ENCODE results near the gene STARD13.

Gene STARD13

GRCh38 chr13:33139780-33140535 lies 145.6 kb downstream of the STARD13 start:
- DNase-seq (ENCODE audit: low read depth): no peak

- DNase-seq (ENCODE audit: low read depth): no peak
These were observed 146.4 kb downstream of the STARD13 start for GRCh38 chr13:33139184-33139583.

DNA sequence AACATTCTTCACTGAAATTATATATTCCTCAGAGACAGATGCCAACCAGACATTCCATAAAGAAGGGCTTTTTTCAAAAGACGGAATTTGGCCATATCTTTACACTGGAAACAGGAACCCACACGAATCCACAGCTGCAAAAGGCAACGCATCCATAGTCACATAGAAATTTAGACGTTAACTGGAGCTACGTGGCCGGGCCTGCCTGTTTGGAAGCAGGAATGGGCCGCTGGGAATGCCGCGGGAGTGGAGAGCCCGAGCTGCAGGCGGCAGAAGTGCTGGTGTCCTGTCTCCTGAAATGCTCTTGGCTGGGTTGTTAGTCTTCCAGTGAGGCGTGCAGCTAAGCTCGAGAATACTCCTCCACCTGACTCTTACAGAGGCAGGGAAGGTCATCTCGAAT lies 147.1 kb downstream of the STARD13 start:
- no peak for DNase-seq (ENCODE audit: low read depth)

DNA sequence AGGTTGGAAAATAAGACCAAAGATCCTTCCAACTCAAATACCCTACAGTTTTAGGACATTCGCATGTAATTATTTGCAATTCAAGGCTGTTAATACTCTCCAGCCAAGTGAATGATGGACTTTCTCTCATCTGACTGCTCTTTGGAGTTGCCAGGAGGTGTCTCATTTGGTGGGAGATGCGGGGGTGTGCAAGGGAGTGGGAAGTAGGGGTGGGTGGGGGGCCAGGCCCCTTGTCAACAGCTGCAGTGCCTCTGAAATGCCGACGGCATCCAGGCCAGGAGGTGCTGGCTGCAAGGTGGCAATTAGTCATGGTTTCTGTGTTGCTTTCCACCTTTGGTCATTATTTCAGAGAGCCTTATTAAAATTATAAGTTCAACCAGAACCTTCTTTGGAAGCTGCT lies 147.8 kb downstream of the STARD13 start:
- DNase-seq (ENCODE audit: low read depth): no peak

DNA sequence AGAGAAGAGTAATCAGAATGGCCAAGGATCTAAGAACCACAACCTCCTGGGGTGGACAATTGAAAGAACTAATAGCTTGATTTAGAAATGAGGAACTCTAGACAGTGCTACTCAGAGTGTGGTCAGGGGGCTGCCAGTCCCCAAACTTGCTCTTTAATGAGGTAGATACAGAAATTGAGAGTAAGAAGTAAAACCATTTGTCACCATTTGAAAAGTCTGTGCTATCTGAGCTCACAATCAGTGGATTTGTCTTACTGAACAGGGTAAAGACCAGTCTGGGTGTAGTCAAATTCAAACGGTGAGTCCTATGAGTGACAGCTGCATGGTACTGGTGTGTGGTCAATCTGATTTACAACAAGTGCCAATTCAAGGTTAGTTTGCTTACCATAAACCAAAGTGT lies 150.5 kb downstream of the STARD13 start:
- no peak for DNase-seq (ENCODE audit: low read depth)

GRCh38 chr13:33134213-33134612 lies 151.3 kb downstream of the STARD13 start:
- DNase-seq (ENCODE audit: low read depth): no peak

DNA sequence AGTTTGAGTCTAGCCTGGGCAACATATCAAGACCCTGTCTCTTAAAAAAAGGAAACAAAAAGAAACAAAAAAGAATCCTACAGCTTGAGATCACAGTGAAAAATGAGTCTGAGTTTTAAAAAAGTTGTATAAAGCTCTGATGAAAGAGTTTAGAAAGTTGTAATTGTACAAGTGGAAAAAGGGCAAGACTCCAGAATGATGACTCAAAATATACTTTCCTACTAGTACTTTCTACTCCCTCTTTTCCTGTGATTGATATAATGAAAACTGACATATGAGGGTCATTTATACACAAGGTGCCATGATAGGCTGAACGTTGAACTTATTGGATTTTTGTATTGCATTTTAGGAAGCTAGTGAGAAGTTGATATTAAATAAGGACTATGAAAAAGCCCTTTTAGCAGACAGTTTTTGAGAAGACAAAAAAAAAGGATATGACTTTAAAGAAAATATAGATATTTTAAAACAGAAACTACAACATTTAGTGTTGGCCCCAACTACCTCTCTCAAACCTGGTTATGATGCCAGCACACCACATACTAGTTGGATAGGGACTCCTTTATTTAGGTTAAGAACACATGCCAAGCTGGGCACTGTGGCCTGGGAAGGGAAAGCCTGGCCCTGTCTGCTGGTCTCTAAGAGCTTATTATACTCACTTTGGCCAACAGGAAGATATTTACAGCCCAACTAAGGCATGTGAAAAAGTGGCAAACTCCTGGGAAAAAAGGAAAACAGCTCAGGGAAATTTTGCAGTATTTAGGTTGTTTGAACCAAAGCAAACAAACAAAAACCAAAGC lies 152.7 kb downstream of the STARD13 start:
- peak; percentile 65 for DNase-seq (ENCODE audit: low read depth)

GRCh38 chr13:33129886-33130285 lies 155.7 kb downstream of the STARD13 start:
- no peak for DNase-seq (ENCODE audit: low read depth)

- DNase-seq (ENCODE audit: low read depth): no peak
These were observed 156.3 kb downstream of the STARD13 start for GRCh38 chr13:33129094-33129832.

DNA sequence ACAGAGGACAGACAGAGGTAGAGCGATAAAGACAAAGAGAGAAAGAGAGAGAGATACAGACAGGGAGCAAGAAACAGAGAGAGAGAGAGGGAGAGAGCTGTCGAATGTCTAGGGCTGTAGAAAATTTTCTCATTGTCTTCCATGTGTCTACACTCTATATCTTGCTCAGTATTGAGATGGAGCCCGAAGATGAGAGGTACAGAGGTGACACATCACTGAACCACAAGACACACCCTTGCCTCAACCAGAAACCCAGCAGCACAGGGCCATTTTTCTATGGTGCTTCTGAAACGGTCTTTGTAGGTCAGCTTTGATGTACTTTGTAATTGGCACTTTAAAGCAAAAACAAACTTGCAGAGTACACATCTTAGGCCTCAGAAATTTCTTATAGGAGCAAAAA lies 157.4 kb downstream of the STARD13 start:
- no peak for DNase-seq (ENCODE audit: low read depth)

- no peak for DNase-seq (ENCODE audit: low read depth)
These were observed 158.5 kb downstream of the STARD13 start for GRCh38 chr13:33127009-33127551.

- DNase-seq (ENCODE audit: low read depth): peak; percentile 93
These were observed 159.6 kb downstream of the STARD13 start for GRCh38 chr13:33125821-33126570.

GRCh38 chr13:33123066-33123859 lies 162.3 kb downstream of the STARD13 start:
- no peak for DNase-seq (ENCODE audit: low read depth)

DNA sequence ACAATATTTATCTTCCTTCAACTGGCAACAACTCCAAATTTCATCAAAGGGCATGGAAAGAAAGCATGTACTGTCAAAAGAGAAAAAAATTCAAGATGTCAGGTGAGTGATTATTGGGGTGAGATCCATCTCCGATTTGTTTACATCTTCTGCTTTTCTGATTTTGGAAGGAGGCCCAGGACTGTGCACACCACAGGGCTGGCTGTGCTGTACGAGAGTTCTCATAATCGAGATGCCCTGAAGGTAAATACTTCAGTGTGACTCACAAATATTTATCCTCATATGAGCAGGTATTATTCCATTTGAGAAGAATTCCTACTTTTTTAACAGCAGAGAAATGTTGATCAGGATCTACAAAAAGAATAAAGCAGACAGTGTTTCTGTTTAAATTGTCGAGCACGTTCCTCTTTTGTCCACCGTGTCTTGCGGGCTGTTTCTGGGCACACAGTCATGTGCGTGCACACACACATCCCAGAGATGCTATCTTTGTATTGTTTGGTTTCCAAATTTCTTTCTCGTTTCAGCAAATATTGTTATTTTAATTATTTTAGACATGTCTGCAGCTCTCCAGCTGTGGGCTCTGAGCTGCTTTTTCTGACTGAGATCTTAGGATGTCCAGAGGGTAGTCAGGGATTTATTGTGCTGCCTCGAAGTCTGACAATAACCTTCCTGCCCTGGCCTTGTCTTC lies 165.6 kb downstream of the STARD13 start:
- DNase-seq (ENCODE audit: low read depth): no peak

- no peak for DNase-seq (ENCODE audit: low read depth)
These were observed 166.4 kb downstream of the STARD13 start for GRCh38 chr13:33119022-33119781.

DNA sequence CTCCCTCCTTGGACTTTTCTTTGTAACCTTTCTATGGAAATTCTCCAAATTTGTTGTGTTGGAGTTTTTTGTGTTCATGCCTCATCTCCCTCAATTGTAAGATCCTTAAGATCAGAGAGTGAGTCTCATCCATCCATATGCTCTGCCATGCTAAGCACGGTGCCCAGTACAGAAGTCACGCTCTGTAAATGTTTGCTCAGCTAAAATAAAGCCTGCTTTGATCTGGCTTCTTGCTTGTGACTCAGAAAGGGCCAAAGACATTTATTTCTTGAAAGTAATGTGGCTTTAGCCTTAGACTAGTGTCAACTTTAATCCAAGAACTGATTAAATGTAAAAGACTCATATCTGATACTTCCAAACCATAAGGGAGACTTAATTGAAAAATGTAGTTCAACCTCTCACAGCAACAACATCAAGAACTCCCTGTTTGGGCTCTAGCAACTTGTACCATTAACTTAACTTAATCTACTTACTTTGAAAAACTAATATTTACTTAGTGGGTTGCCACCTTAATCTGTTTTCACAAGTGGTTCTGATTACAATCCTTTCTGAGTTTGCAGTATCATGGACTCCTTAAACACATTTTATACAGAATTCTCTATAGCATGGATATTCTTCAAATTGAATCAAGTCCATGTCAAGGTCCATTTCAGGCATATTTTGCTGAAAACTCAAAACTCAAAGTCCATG lies 169.1 kb downstream of the STARD13 start:
- no peak for DNase-seq (ENCODE audit: low read depth)

DNA sequence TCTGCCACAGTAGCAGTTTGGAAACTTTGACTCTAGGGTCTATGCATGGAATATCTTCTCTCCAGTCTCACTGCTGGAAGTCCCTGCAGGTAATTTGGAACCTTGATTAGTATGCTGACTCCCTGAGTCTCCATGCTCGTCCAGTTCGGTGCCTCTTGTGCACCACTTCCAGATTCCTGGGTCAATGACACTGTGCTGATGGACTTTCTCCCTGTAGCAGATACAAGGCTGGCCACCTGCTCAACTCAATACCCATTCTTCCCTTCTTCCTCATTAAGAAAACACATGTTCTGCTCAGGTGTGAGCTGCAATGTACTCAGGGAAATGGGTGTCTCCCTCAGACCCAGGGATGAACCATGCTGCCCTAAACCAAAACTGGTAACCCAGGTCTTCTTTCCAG lies 170.3 kb downstream of the STARD13 start:
- DNase-seq (ENCODE audit: low read depth): no peak

- DNase-seq (ENCODE audit: low read depth): no peak
These were observed 171.4 kb downstream of the STARD13 start for GRCh38 chr13:33114146-33114545.

DNA sequence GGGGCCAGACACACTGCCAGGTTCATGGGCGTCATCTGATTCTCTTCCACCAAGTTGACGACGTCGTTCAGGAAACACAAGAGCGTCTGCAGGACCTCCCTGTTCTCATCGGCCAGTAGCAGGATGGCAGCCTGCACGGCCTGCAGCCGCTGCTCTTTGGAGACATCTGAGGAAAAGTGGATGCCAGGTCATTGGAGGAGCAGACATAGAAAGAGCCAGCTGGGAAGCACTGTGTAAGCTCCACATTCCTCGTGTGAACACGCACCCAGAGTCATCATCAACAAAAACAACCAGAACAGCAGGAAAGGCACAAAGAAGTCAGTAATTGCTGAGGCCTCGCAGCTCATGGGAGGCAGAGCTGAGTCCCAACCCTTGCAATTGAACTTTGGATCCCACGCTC lies 172.8 kb downstream of the STARD13 start:
- DNase-seq (ENCODE audit: low read depth): no peak

Data from fibroblast of the conjunctiva (primary cell).